CD8-positive, alpha-beta memory T cell (primary cell): ENCODE measurements around the gene TCF12. TPM values are rescaled to one million over a fixed set of nuclear protein-coding genes. Genes with fewer than 3 reads are reported as not detected.
"Not testable (repeated sequence)": the region's sequence is repeated elsewhere in the genome, so short reads cannot be mapped to it uniquely, and the experiment has no call there.

Experiments used
- CTCF ChIA-PET: fragments of 350-600 bp; sonication (Branson Sonifier 250); formaldehyde crosslinking; loops from one replicate; lab custom pipeline; 2021; ENCODE audit warnings: antibody characterized with exemption; lab: Charles Lee
- POLR2A ChIA-PET: fragments of 350-600 bp; sonication (Branson Sonifier 250); formaldehyde crosslinking; loops from one replicate; lab custom pipeline; 2021; ENCODE audit warnings: antibody characterized with exemption; lab: Charles Lee
- DNase-seq, 5 donors: peaks; one replicate each; pipeline versions ENCODE4 v3.0.0 to v3.0.0-alpha.2; 2020 to 2022; ENCODE audit warnings: mixed read lengths in 1 of 5
- H3K27ac ChIP-seq: one replicate; pipeline ENCODE4 v1.7.0; 2013; ENCODE audit warnings: low read depth, mild to moderate bottlenecking, low read length, moderate library complexity
- H3K27me3 ChIP-seq: 2 replicates; pipeline ENCODE4 v1.7.0; 2013; ENCODE audit warnings: low read length, mild to moderate bottlenecking; ENCODE audit not compliant: insufficient read depth, poor library complexity, severe bottlenecking
- H3K36me3 ChIP-seq: 2 replicates; pipeline ENCODE4 v1.7.0; 2013; ENCODE audit warnings: mild to moderate bottlenecking, low read length, moderate library complexity; ENCODE audit not compliant: insufficient read depth
- H3K4me1 ChIP-seq: 2 replicates; pipeline ENCODE4 v1.7.0; 2013; ENCODE audit warnings: mild to moderate bottlenecking, low read length, moderate library complexity; ENCODE audit not compliant: insufficient read depth
- H3K4me3 ChIP-seq: 2 replicates; pipeline ENCODE4 v1.7.0; 2013; ENCODE audit warnings: mild to moderate bottlenecking, low read length
- H3K9me3 ChIP-seq: 2 replicates; pipeline ENCODE4 v1.7.0; 2013; ENCODE audit warnings: mild to moderate bottlenecking, low read length
- H3K27ac Mint-ChIP-seq, 8 donors: one replicate each; pipeline ENCODE4 v1.8.0; 2020 to 2021; ENCODE audit warnings: mixed read lengths in 8 of 8, mild to moderate bottlenecking in 6 of 8, inconsistent platforms in 3 of 8, moderate library complexity in 3 of 8
- H3K27me3 Mint-ChIP-seq, 2 donors: one replicate each; pipeline ENCODE4 v1.8.0; 2020 to 2021; ENCODE audit warnings: mixed read lengths in 2 of 2, mild to moderate bottlenecking in 1 of 2, moderate library complexity in 1 of 2
- H3K36me3 Mint-ChIP-seq, 3 donors: one replicate each; pipeline ENCODE4 v1.8.0; 2020 to 2021; ENCODE audit warnings: mixed read lengths in 3 of 3, inconsistent platforms in 1 of 3, mild to moderate bottlenecking in 1 of 3
- H3K4me1 Mint-ChIP-seq, 3 donors: one replicate each; pipeline ENCODE4 v1.8.0; 2020 to 2021; ENCODE audit warnings: mixed read lengths in 3 of 3, inconsistent platforms in 1 of 3, mild to moderate bottlenecking in 1 of 3
- H3K4me3 Mint-ChIP-seq, 7 donors: one replicate each; pipeline ENCODE4 v1.8.0; 2020 to 2021; ENCODE audit warnings: mixed read lengths in 7 of 7, mild to moderate bottlenecking in 6 of 7, moderate library complexity in 4 of 7, inconsistent platforms in 2 of 7
- H3K9me3 Mint-ChIP-seq, 5 donors: one replicate each; pipeline ENCODE4 v1.8.0; 2020 to 2022; ENCODE audit warnings: mixed read lengths in 5 of 5, mild to moderate bottlenecking in 3 of 5, moderate library complexity in 2 of 5, inconsistent platforms in 1 of 5
- polyA plus RNA-seq: library from polyadenylated mRNA; unstranded; fragments of 300-500 nt; fragmentation: Illumina TruSeq; gene quantifications from one replicate; pipeline ENCODE4 v1.2.3, GENCODE V29; 2021
- total RNA-seq, 2 experiments: library from RNA; stranded (reverse); gene quantifications; one replicate each; pipeline ENCODE4 v1.2.3, GENCODE V29; 2021

The TCF12 gene
- total and polyA plus RNA-seq, 3 experiments from 2014 or later, result 54.3 to 79.2 (median 69.9) TPM

DNA sequence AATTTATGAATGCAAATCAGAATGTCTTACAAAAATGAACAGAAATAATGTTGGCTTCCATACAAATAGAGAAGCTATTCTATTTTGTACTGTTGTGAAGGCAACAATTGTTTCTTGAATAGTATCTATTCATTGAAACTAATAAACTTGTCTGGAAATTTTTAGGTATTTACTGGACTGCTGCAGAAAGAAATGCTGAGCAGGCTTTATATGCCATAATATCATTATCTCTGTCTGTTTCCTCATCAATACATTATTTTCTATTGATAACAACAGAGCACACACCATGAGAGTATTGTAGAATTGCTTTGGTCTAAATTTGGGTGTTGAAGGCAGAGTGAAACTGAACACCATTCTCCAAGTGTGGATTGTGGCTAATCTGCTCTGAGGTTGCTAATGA, 241.3 kb downstream of the TCF12 start:
- no peak overlapping the region for H3K4me3 Mint-ChIP-seq
- ChIA-PET CTCF (no interaction called here), POLR2A (no interaction called here)
- Histone ChIP-seq H3K27me3 (no peaks in the 10 kb centered on the region), H3K27ac (no peak overlapping the region), H3K36me3 (no peaks in the 10 kb centered on the region), H3K4me1 (no peaks in the 10 kb centered on the region), H3K9me3 (no peaks in the 10 kb centered on the region), H3K4me3 (no peak overlapping the region)
- no peak overlapping the region for H3K27ac Mint-ChIP-seq
- peaks cover 0 to 1% (median 0%) of the 10 kb centered on the region in 5 donors for H3K9me3 Mint-ChIP-seq
- H3K36me3 Mint-ChIP-seq, result peaks cover 7 to 16% (median 11%) of the 10 kb centered on the region in 3 donors
- H3K27me3 Mint-ChIP-seq, result no peaks in the 10 kb centered on the region
- no peak for DNase-seq
- peaks cover 0 to 11% (median 5%) of the 10 kb centered on the region in 3 donors for H3K4me1 Mint-ChIP-seq

DNA sequence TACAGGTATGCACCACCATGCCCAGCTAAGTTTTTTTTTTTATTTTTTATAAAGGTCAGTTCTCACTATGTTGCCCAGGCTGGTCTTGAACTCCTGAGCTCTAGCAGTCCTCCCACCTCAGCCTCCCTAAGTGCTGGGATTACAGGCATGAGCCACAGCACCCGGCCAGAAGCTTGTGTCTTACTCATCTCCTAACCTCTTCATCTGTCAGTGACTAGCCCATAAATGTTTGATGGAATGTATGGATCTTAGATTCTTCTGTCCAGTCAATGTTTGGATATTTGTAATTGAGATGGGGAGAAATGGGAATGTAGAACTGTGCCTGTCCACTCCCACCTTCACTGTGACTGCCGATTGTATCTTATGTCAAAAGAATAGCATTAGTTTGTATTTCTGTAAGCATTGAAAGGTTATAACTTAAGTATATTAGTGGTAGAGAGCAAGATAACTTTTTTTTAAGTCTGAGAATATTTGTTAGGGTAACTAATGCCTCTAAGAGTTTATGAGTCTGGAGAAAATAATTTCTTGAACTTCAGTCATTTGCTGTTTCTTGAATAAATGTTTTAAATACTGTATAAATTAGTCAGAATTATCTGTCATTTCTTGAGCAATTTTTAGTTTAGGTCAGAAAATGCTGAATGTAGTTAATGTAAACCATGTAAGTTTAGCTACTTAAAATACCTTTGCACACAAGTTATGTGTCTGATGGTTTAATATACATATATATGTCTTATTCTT, 242.5 kb downstream of the TCF12 start:
- Mint-ChIP-seq H3K9me3 (no peaks in the 10 kb centered on the region), H3K36me3 (peaks cover 7 to 15% (median 10%) of the 10 kb centered on the region in 3 donors), H3K4me1 (peaks cover 0 to 11% (median 5%) of the 10 kb centered on the region in 3 donors), H3K4me3 (no peak overlapping the region), H3K27ac (no peak overlapping the region), H3K27me3 (no peaks in the 10 kb centered on the region)
- no peak for DNase-seq
- Histone ChIP-seq H3K27ac (no peak overlapping the region), H3K4me3 (no peak overlapping the region), H3K4me1 (no peaks in the 10 kb centered on the region), H3K9me3 (no peaks in the 10 kb centered on the region), H3K27me3 (no peaks in the 10 kb centered on the region), H3K36me3 (no peaks in the 10 kb centered on the region)
- CTCF ChIA-PET, result no interaction called here
- POLR2A ChIA-PET, result no interaction called here

DNA sequence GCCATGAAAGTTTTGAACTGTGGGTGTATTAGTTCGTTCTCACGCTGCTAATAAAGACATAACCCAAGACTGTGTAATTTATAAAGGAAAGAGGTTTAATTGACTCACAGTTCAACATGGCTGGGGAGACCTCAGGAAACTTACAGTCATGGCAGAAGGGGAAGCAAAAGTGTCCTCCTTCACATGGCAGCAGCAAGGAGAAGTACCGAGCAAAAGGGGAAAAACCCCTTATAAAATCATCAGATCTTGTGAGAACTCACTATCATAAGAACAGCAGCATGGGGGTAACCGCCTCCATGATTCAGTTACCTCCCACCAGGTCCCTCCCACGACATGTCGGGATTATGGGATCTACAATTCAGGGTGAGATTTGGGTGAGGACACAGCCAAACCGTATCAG, 245.8 kb downstream of the TCF12 start:
- DNase-seq, H3K27ac Mint-ChIP-seq, H3K4me3 ChIP-seq, CTCF ChIA-PET, H3K9me3 Mint-ChIP-seq, H3K36me3 ChIP-seq, H3K4me1 ChIP-seq, POLR2A ChIA-PET, H3K9me3 ChIP-seq, H3K27ac ChIP-seq, H3K27me3 ChIP-seq, H3K27me3 Mint-ChIP-seq, H3K4me3 Mint-ChIP-seq, H3K4me1 Mint-ChIP-seq: not testable (repeated sequence)
- H3K36me3 Mint-ChIP-seq, result peaks cover 10 to 32% (median 13%) of the 10 kb centered on the region in 3 donors

DNA sequence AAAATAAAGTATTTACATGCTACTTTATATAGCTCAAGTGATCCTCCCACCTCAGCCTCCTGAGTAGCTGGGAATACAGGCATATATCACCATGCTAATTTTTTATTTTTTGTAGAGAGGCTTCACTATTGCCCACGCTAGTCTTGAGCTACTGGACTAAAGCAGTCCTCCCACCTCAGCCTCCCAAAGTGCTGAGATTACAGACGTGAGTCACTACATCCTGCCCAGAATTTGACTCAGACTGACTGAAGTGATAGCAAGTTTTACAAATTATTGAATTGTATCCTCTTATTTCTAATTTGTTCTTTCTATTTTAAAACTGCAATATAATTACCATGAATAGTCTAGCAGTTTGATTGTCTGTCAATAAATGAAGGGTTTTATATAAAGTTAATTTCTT, 247.5 kb downstream of the TCF12 start:
- Histone ChIP-seq H3K36me3 (no peaks in the 10 kb centered on the region), H3K4me1 (no peaks in the 10 kb centered on the region), H3K4me3 (no peak overlapping the region), H3K27ac (no peak overlapping the region), H3K27me3 (no peaks in the 10 kb centered on the region), H3K9me3 (no peaks in the 10 kb centered on the region)
- CTCF ChIA-PET, result no interaction called here
- H3K36me3 Mint-ChIP-seq, result peaks cover 12 to 28% (median 13%) of the 10 kb centered on the region in 3 donors
- H3K4me1 Mint-ChIP-seq, result no peaks in the 10 kb centered on the region
- H3K4me3 Mint-ChIP-seq, result no peak overlapping the region
- H3K27me3 Mint-ChIP-seq, result no peaks in the 10 kb centered on the region
- POLR2A ChIA-PET, result no interaction called here
- no peak overlapping the region for H3K27ac Mint-ChIP-seq
- no peak for DNase-seq
- H3K9me3 Mint-ChIP-seq, result no peaks in the 10 kb centered on the region

DNA sequence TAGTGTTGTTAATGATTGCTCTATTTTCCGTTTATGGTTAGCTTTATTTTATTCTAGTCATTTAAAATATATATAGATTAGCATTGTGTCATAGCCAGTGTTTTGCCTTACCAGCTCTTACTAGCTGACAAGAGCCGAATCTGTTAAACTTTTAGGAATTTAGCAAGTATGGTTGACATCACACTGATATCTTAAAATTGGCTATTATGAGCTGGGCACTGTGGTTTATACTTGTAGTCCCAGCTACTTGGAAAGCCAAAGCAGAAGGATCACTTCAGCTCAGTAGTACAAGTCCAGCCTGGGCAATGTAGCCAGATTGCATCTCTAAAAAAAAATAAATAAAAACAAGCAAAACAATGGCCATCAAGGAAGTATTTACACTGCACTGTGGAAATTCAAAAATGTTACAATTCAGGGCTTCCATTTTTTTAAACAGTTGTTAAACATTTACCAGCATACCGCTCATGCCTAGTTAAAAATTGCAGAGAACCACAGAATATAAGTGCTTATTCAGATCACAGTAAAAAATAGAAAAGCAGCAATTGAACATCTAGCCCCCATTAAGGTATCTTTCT, 249.5 kb downstream of the TCF12 start:
- no peak overlapping the region for H3K4me3 ChIP-seq
- Mint-ChIP-seq H3K4me1 (peaks cover 0 to 5% (median 0%) of the 10 kb centered on the region in 3 donors), H3K4me3 (no peak overlapping the region), H3K27me3 (no peaks in the 10 kb centered on the region), H3K27ac (no peak overlapping the region), H3K9me3 (no peaks in the 10 kb centered on the region), H3K36me3 (peaks cover 13 to 39% (median 14%) of the 10 kb centered on the region in 3 donors)
- no peaks in the 10 kb centered on the region for H3K4me1 ChIP-seq
- H3K27me3 ChIP-seq, result no peaks in the 10 kb centered on the region
- no peak for DNase-seq
- ChIA-PET POLR2A (no interaction called here), CTCF (no interaction called here)
- H3K27ac ChIP-seq, result no peak overlapping the region
- H3K9me3 ChIP-seq, result no peaks in the 10 kb centered on the region
- H3K36me3 ChIP-seq, result no peaks in the 10 kb centered on the region

DNA sequence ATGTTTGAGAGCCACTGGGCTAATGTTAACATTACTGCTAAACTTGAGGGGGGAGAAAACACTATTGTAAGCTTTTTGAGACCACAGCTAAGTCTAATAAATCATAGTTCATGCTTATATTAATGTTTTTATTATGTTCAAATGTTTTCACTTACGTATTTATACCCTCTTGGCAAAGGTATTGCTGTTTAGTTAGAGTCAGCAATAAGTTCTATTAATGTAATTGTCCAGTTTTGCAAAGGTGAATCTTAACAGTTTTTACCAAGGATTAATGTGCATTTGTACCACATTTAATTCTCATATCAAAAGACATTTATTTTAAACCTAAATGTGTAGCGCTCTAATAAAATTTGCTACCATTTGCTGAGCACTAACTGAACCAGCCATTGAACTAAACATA, 251.2 kb downstream of the TCF12 start:
- H3K9me3 ChIP-seq, result no peaks in the 10 kb centered on the region
- Mint-ChIP-seq H3K27ac (no peak overlapping the region), H3K9me3 (no peaks in the 10 kb centered on the region), H3K4me1 (peaks cover 0 to 9% (median 0%) of the 10 kb centered on the region in 3 donors), H3K4me3 (no peak overlapping the region), H3K27me3 (no peaks in the 10 kb centered on the region), H3K36me3 (peaks cover 6 to 38% (median 8%) of the 10 kb centered on the region in 3 donors)
- no peaks in the 10 kb centered on the region for H3K27me3 ChIP-seq
- DNase-seq, result no peak
- ChIA-PET CTCF (no interaction called here), POLR2A (no interaction called here)
- no peaks in the 10 kb centered on the region for H3K36me3 ChIP-seq
- no peak overlapping the region for H3K27ac ChIP-seq
- no peak overlapping the region for H3K4me3 ChIP-seq
- H3K4me1 ChIP-seq, result no peaks in the 10 kb centered on the region

DNA sequence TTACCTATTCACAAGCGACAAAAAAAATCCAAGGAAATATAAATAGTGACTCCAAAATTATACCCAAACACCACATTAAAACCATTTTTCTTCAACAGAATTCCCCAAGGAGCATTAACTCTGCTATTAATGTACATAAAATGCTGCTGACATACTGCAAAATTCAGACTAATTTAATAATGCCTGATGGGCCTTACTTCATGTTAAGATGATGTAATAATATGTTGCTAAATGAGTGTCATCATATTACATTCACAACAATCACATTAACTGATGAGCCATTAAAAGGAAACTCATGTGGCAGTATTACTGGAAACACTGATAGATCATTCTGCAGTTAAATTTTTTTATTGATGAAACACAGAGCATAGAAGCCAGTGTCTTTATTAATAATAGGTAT, 253.0 kb downstream of the TCF12 start:
- CTCF ChIA-PET, result no interaction called here
- no peak overlapping the region for H3K4me3 Mint-ChIP-seq
- H3K27ac ChIP-seq, result no peak overlapping the region
- no peaks in the 10 kb centered on the region for H3K27me3 Mint-ChIP-seq
- no peak for DNase-seq
- no peaks in the 10 kb centered on the region for H3K27me3 ChIP-seq
- H3K4me3 ChIP-seq, result no peak overlapping the region
- no peaks in the 10 kb centered on the region for H3K36me3 ChIP-seq
- peaks cover 6 to 39% (median 9%) of the 10 kb centered on the region in 3 donors for H3K36me3 Mint-ChIP-seq
- H3K27ac Mint-ChIP-seq, result no peak overlapping the region
- no peaks in the 10 kb centered on the region for H3K4me1 ChIP-seq
- no peaks in the 10 kb centered on the region for H3K9me3 ChIP-seq
- H3K4me1 Mint-ChIP-seq, result peaks cover 0 to 13% (median 3%) of the 10 kb centered on the region in 3 donors
- POLR2A ChIA-PET, result no interaction called here
- no peaks in the 10 kb centered on the region for H3K9me3 Mint-ChIP-seq

DNA sequence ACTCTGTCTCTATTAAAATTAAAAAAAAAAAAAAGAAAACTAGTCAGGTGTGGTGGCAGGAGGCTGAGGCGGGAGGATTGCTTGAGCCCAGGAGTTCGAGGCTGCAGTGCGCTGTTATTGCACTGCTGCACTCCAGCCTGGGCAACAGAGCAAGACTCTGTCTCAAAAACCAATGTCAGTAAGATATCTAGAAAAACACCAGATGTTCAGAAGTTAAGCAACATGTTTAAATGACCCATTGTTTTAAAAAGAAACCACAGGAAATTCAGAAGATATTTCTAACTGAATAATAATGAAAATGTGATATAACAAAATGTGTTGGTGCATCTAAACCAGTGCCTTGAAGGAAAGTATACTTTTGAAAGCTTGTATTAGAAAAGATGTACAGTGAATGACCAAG, 254.5 kb downstream of the TCF12 start:
- Histone ChIP-seq H3K36me3 (no peaks in the 10 kb centered on the region), H3K9me3 (no peaks in the 10 kb centered on the region), H3K27me3 (no peaks in the 10 kb centered on the region), H3K27ac (no peak overlapping the region), H3K4me3 (no peak overlapping the region), H3K4me1 (no peaks in the 10 kb centered on the region)
- no peak for DNase-seq
- Mint-ChIP-seq H3K9me3 (no peaks in the 10 kb centered on the region), H3K27ac (no peak overlapping the region), H3K4me3 (no peak overlapping the region), H3K36me3 (peaks cover 0 to 37% (median 9%) of the 10 kb centered on the region in 3 donors), H3K27me3 (no peaks in the 10 kb centered on the region), H3K4me1 (peaks cover 0 to 16% (median 8%) of the 10 kb centered on the region in 3 donors)
- ChIA-PET CTCF (no interaction called here), POLR2A (no interaction called here)
